Measurements from ENCODE around the gene BRMS1L. TPM values are rescaled to one million over a fixed set of nuclear protein-coding genes. Genes with fewer than 3 reads are reported as not detected.

Gene BRMS1L
- total and polyA plus RNA-seq, 9 of the 15 experiments (the other 6 are each of a cell fraction or from before 2014, with no cell fraction given) = 1.2 to 4.7 (median 3.3) TPM

DNA sequence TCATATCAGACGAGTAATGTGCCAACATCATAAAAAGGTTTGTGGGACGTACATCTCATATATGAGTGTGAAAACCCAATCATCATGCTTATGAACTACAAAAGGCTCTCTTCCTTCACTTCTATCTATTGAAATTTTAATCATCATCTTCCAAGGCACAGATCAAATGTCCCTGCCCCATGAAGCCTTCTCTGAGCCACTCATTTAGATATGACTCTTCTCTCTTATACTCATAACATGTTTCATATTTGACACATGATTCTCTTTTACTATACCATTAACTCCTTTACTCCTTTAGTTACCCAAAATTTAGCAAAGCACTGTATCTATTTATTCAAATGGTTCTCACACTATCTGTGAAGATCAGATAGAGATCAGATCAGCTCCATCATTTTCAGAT, 39.3 kb upstream of the BRMS1L start:
- ATAC-seq (no peak), DNase-seq (ENCODE audit: extremely low read depth in 1 of 4, low spot score in 3 of 4) (no peak)
- POLR2A ChIA-PET = interaction anchor here (0.7 kb wide), 1 partner anchor 21 kb away, joined by 3 read pairs; no protein-coding TSS in a partner anchor

More for the DNA sequence above, 39.3 kb upstream of the BRMS1L start:
- H3K9me3 ChIP-seq (replicated peaks; ENCODE audit: control insufficient read depth, insufficient read depth, low read depth, low read length) = no peaks in the 10 kb centered on the region
- no TSS peak for BruUV-seq (replicated peaks)
- no peaks in the 10 kb centered on the region for H3K4me1 ChIP-seq (replicated peaks in 1 of 2; ENCODE audit: control insufficient read depth in 2 of 2, insufficient read depth in 2 of 2, low read length in 2 of 2)
- intact Hi-C loops (cut with micrococcal nuclease) (no loop called here), in situ Hi-C loops (cut with MboI) (no loop called here)
- H3K27ac ChIP-seq (ENCODE audit: extremely low read depth, low read depth, low read length) = no peak overlapping the region
- H3K27me3 ChIP-seq (ENCODE audit: control insufficient read depth in 2 of 2, insufficient read depth in 2 of 2, low read length in 2 of 2) = no peaks in the 10 kb centered on the region
- H3K9me1 ChIP-seq (ENCODE audit: control insufficient read depth, insufficient read depth, low read length) = no peaks in the 10 kb centered on the region
- H3K9ac ChIP-seq (ENCODE audit: insufficient read depth in 1 of 2, low read depth in 2 of 2, low read length in 2 of 2) = no peak overlapping the region
- H3K79me2 ChIP-seq (ENCODE audit: control insufficient read depth, insufficient read depth, low read length) = no peaks in the 10 kb centered on the region
- no peak for FAIRE-seq
- no peak overlapping the region for H2AFZ ChIP-seq (ENCODE audit: low read depth, low read length)
- TF ChIP-seq FOSL1 (tag; conservative IDR thresholded peaks at IDR 0.05) = no peak
- TF ChIP-seq, protein P1, sequence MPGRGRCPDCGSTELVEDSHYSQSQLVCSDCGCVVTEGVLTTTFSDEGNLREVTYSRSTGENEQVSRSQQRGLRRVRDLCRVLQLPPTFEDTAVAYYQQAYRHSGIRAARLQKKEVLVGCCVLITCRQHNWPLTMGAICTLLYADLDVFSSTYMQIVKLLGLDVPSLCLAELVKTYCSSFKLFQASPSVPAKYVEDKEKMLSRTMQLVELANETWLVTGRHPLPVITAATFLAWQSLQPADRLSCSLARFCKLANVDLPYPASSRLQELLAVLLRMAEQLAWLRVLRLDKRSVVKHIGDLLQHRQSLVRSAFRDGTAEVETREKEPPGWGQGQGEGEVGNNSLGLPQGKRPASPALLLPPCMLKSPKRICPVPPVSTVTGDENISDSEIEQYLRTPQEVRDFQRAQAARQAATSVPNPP (IDR thresholded peaks at IDR 0.05; ENCODE audit: borderline replicate concordance, insufficient read depth, insufficient read length) = no peak
- no peak for TF ChIP-seq OTX1 (CRISPR knock-in tag; IDR thresholded peaks at IDR 0.05)
- TF ChIP-seq, protein P2, sequence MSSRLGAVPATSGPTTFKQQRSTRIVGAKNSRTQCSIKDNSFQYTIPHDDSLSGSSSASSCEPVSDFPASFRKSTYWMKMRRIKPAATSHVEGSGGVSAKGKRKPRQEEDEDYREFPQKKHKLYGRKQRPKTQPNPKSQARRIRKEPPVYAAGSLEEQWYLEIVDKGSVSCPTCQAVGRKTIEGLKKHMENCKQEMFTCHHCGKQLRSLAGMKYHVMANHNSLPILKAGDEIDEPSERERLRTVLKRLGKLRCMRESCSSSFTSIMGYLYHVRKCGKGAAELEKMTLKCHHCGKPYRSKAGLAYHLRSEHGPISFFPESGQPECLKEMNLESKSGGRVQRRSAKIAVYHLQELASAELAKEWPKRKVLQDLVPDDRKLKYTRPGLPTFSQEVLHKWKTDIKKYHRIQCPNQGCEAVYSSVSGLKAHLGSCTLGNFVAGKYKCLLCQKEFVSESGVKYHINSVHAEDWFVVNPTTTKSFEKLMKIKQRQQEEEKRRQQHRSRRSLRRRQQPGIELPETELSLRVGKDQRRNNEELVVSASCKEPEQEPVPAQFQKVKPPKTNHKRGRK (tag; IDR thresholded peaks at IDR 0.05) = no peak
- no peak for TF ChIP-seq FOXJ2 (tag; IDR thresholded peaks at IDR 0.05)
- no peak for TF ChIP-seq LARP7 (IDR thresholded peaks at IDR 0.05)
- TF ChIP-seq, protein P3, sequence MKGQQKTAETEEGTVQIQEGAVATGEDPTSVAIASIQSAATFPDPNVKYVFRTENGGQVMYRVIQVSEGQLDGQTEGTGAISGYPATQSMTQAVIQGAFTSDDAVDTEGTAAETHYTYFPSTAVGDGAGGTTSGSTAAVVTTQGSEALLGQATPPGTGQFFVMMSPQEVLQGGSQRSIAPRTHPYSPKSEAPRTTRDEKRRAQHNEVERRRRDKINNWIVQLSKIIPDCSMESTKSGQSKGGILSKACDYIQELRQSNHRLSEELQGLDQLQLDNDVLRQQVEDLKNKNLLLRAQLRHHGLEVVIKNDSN (CRISPR knock-in tag; IDR thresholded peaks at IDR 0.05) = no peak
- TF ChIP-seq KLF10 (CRISPR knock-in tag; IDR thresholded peaks at IDR 0.05) = no peak
- no peak for TF ChIP-seq SRF (CRISPR knock-in tag; IDR thresholded peaks at IDR 0.05)
- TF ChIP-seq, protein P4, sequence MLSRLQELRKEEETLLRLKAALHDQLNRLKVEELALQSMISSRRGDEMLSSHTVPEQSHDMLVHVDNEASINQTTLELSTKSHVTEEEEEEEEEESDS (CRISPR knock-in tag; IDR thresholded peaks at IDR 0.05) = no peak
- TF ChIP-seq MTA3 (IDR thresholded peaks at IDR 0.05; ENCODE audit: borderline replicate concordance) = no peak
- no peak for TF ChIP-seq PCBP1 (IDR thresholded peaks at IDR 0.05; ENCODE audit: low read depth, low read length, poor library complexity, severe bottlenecking)
- TF ChIP-seq HCFC1 (IDR thresholded peaks at IDR 0.05; ENCODE audit: low read depth, low read length) = no peak
- TF ChIP-seq HLTF (IDR thresholded peaks at IDR 0.05) = no peak
- TF ChIP-seq ZNF551 (CRISPR knock-in tag; IDR thresholded peaks at IDR 0.05) = no peak
- no peak overlapping the region for H3K4me3 ChIP-seq
- H3K36me3 ChIP-seq (ENCODE audit: control insufficient read depth, insufficient read depth, low read length) = no peaks in the 10 kb centered on the region
- CTCF ChIA-PET (ENCODE audit: low intra/inter-chr PET ratio) = no interaction called here
- no peak overlapping the region for H3K4me2 ChIP-seq (ENCODE audit: insufficient read depth, low read length)
- WGBS (ENCODE audit: insufficient coverage, low coverage, missing lambda C conversion rate) = 67% methylated on average over 2 of the region's 2 CpGs
- H4K20me1 ChIP-seq (replicated peaks; ENCODE audit: control insufficient read depth, insufficient read depth, low read length) = no peaks in the 10 kb centered on the region

Measured in K562 (cell line).